Caco-2 (cell line): ENCODE data around the gene OBP2B. TPM values are rescaled to one million over a fixed set of nuclear protein-coding genes. Genes with fewer than 3 reads are reported as not detected.
"Not testable (repeated sequence)": the region's sequence is repeated elsewhere in the genome, so short reads cannot be mapped to it uniquely, and the experiment has no call there.

Source experiments
- BruUV-seq: library from RNA; stranded (reverse); fragments of 400-500 nt; replicated peaks from 2 replicates; lab custom pipeline; 2021; lab: Mats Ljungman, UMichigan
- CTCF ChIA-PET: fragments of 300-600 bp; sonication (Branson Sonifier 250); formaldehyde crosslinking; loops from one replicate; lab custom pipeline; 2022; ENCODE audit warnings: antibody characterized with exemption; lab: Charles Lee
- POLR2A ChIA-PET: fragments of 300-600 bp; sonication (Branson Sonifier 250); formaldehyde crosslinking; loops from one replicate; lab custom pipeline; 2022; ENCODE audit warnings: antibody characterized with exemption; lab: Charles Lee
- DNase-seq, 2 experiments: peaks; one replicate each; pipeline versions ENCODE4 v3.0.0 to v3.0.0-alpha.2; 2020 to 2022
- H3K27me3 ChIP-seq: replicated peaks from 2 replicates; pipeline ENCODE4 v1.6.0; 2011; ENCODE audit warnings: low read length; ENCODE audit not compliant: control insufficient read depth, insufficient read depth
- H3K36me3 ChIP-seq: 2 replicates; pipeline ENCODE4 v1.5.1; 2011; ENCODE audit warnings: low read length; ENCODE audit not compliant: control insufficient read depth, insufficient read depth
- H3K4me1 ChIP-seq: fragments of 250-450 bp; sonication (Bioruptor Pico); 2 replicates; pipeline ENCODE4 v1.5.1; 2020; ENCODE audit warnings: mild to moderate bottlenecking
- H3K4me3 ChIP-seq: 2 replicates; pipeline ENCODE4 v1.5.1; 2011; ENCODE audit warnings: low read depth, mild to moderate bottlenecking, control low read depth, low read length
- H3K9me3 ChIP-seq: fragments of 250-450 bp; sonication (Bioruptor Pico); 2 replicates; pipeline ENCODE4 v1.5.1; 2020; ENCODE audit warnings: mild to moderate bottlenecking, moderate library complexity
- H3K27ac Mint-ChIP-seq: one replicate; pipeline ENCODE4 v1.8.0; 2022; ENCODE audit warnings: mixed read lengths; ENCODE audit not compliant: unreplicated experiment
- H3K27me3 Mint-ChIP-seq: one replicate; pipeline ENCODE4 v1.8.0; 2022; ENCODE audit warnings: mixed read lengths; ENCODE audit not compliant: insufficient read depth, unreplicated experiment
- H3K36me3 Mint-ChIP-seq: one replicate; pipeline ENCODE4 v1.8.0; 2022; ENCODE audit warnings: mild to moderate bottlenecking, mixed read lengths; ENCODE audit not compliant: insufficient read depth, unreplicated experiment
- H3K4me1 Mint-ChIP-seq: one replicate; pipeline ENCODE4 v1.8.0; 2022; ENCODE audit warnings: low read depth, mixed read lengths; ENCODE audit not compliant: unreplicated experiment
- H3K4me3 Mint-ChIP-seq: one replicate; pipeline ENCODE4 v1.8.0; 2022; ENCODE audit warnings: mild to moderate bottlenecking, moderate library complexity, mixed read lengths; ENCODE audit not compliant: unreplicated experiment
- H3K9me3 Mint-ChIP-seq: one replicate; pipeline ENCODE4 v1.8.0; 2022; ENCODE audit warnings: mixed read lengths; ENCODE audit not compliant: unreplicated experiment
- intact Hi-C: fragments of 100-400 bp; cut with micrococcal nuclease; formaldehyde crosslinking; loops from one replicate; pipeline ENCODE4 v1.10.0; 2022; ENCODE audit not compliant: unreplicated experiment
- total RNA-seq: library from RNA; stranded (reverse); gene quantifications from 2 replicates; pipeline ENCODE4 v1.2.3, GENCODE V29; 2022
- TF ChIP-seq, protein P1 (sequence below), 2 experiments: fragments of 200-600 bp in 1 of 2; IDR thresholded peaks; 1 replicate in 1 of 2; 2 replicates in 1 of 2; pipeline versions ENCODE4 v1.5.1 to v1.8.0; 2011 to 2022; ENCODE audit warnings: antibody characterized with exemption in 1 of 2, control low read depth in 1 of 2, inconsistent platforms in 1 of 2, low read depth in 1 of 2, low read length in 1 of 2, mild to moderate bottlenecking in 1 of 2, moderate library complexity in 1 of 2; ENCODE audit not compliant: insufficient read depth in 1 of 2, severe bottlenecking in 1 of 2, unreplicated experiment in 1 of 2

OBP2B gene
- total RNA-seq, 1 experiment from 2014 or later = not detected

DNA sequence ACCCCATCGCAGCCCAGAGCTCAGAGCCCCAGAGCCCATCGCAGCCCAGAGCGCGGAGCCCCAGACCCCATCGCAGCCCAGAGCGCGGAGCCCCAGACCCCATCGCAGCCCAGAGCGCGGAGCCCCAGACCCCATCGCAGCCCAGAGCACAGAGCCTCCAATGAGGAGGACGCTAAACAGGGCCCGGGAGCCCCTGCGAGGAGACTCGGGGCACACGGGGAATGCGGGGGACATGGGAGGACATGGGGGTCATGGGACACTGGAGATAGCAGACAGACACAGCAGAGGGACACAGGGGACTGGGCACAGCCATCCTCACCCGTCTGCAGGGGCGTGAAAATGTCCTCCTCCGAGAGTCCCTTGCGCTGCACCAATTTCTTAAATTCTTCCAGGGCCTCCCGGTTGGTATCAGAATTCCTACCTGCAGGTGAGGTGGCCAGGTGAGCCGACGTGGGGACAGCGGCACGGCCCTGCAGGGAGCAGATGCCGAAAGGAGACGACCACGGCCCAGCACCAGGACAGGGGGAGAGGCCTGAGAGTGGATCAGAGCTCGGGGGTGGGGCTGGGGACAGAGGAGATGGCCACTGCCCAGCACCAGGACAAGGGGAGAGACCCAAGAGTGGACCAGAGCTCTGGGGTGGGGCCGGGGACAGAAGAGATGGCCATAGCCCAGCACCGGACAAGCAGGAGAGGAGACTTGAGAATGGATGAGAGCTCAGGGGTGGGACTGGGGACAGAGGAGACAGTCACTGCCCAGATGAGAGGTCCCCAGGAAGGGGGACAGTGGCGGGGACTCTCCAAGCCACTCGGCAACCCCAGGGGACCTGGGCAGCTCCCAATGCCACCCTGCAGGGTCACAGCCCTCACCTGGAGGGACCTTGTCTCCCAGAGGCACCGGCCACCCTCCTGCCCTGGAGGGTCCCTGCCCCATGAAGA is 2.8 kb downstream of the OBP2B start:
- TF ChIP-seq, protein P1, sequence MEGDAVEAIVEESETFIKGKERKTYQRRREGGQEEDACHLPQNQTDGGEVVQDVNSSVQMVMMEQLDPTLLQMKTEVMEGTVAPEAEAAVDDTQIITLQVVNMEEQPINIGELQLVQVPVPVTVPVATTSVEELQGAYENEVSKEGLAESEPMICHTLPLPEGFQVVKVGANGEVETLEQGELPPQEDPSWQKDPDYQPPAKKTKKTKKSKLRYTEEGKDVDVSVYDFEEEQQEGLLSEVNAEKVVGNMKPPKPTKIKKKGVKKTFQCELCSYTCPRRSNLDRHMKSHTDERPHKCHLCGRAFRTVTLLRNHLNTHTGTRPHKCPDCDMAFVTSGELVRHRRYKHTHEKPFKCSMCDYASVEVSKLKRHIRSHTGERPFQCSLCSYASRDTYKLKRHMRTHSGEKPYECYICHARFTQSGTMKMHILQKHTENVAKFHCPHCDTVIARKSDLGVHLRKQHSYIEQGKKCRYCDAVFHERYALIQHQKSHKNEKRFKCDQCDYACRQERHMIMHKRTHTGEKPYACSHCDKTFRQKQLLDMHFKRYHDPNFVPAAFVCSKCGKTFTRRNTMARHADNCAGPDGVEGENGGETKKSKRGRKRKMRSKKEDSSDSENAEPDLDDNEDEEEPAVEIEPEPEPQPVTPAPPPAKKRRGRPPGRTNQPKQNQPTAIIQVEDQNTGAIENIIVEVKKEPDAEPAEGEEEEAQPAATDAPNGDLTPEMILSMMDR (IDR thresholded peaks at IDR 0.05; ENCODE audit: insufficient read depth in 1 of 2, low read depth in 1 of 2, low read length in 1 of 2, severe bottlenecking in 1 of 2, unreplicated experiment in 1 of 2) = no peak
- Mint-ChIP-seq H3K36me3 (no peaks in the 10 kb centered on the region), H3K27ac (no peak overlapping the region), H3K9me3 (no peaks in the 10 kb centered on the region), H3K4me1 (no peaks in the 10 kb centered on the region), H3K4me3 (no peak overlapping the region), H3K27me3 (peaks cover 2% of the 10 kb centered on the region)
- H3K4me3 ChIP-seq = no peak overlapping the region
- H3K27me3 ChIP-seq = no peaks in the 10 kb centered on the region
- DNase-seq = no peak
- H3K36me3 ChIP-seq = no peaks in the 10 kb centered on the region
- BruUV-seq = no TSS peak
- no peaks in the 10 kb centered on the region for H3K9me3 ChIP-seq
- POLR2A ChIA-PET = no interaction called here
- intact Hi-C loops = no loop called here
- H3K4me1 ChIP-seq = no peaks in the 10 kb centered on the region
- CTCF ChIA-PET = no interaction called here

DNA sequence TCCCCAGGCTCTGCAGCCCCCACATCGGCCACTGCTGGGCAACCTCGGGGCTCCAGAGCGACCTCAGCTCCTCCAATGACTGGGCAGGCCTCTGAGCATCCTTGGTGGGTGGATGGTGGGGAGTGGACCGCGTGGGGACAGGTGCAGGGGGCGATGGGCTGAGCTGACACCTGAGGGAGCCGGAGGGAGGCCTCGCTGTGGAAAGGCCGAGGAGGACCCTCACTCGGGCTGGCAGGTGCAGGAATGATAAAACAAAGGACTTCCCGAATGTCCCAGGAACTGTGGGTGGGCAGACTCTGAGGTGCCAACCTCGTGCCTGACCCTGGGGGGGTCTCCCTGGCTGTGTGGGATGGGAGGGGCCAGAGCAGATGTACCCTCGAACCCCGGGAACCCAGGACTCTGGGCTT is 3.6 kb downstream of the OBP2B start:
- POLR2A ChIA-PET, H3K4me3 ChIP-seq, BruUV-seq, H3K9me3 Mint-ChIP-seq, H3K4me1 Mint-ChIP-seq, intact Hi-C loops, H3K27me3 ChIP-seq, CTCF ChIA-PET, H3K9me3 ChIP-seq, H3K4me1 ChIP-seq, H3K4me3 Mint-ChIP-seq, H3K36me3 ChIP-seq, H3K27me3 Mint-ChIP-seq, H3K36me3 Mint-ChIP-seq, H3K27ac Mint-ChIP-seq, DNase-seq: not testable (repeated sequence)

DNA sequence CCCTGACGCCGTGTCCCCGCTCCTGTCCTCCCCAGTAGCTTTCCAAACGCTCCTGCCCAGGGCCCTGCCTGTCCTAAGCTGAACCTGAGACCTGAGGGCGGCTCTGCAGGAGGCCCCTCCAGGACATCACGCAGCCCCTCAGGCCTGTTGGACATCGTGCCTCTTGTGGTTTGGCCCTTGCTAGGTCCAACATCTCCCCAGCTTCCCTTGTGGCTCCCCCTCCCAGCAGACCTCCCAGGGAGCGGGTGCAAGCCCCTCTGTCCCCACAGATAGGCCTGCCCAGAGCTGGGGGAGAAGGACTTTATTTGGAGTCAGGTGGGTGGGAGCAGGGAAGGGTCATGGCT is 4.1 kb downstream of the OBP2B start:
- no peaks in the 10 kb centered on the region for H3K27me3 ChIP-seq
- Mint-ChIP-seq H3K9me3 (no peaks in the 10 kb centered on the region), H3K4me3 (no peak overlapping the region), H3K27ac (no peak overlapping the region), H3K4me1 (no peaks in the 10 kb centered on the region), H3K27me3 (peaks cover 2% of the 10 kb centered on the region), H3K36me3 (no peaks in the 10 kb centered on the region)
- no TSS peak for BruUV-seq
- H3K36me3 ChIP-seq = no peaks in the 10 kb centered on the region
- TF ChIP-seq, protein P1 (IDR thresholded peaks at IDR 0.05; ENCODE audit: insufficient read depth in 1 of 2, low read depth in 1 of 2, low read length in 1 of 2, severe bottlenecking in 1 of 2, unreplicated experiment in 1 of 2) = no peak
- intact Hi-C loops = no loop called here
- H3K9me3 ChIP-seq = no peaks in the 10 kb centered on the region
- no peak overlapping the region for H3K4me3 ChIP-seq
- ChIA-PET POLR2A (no interaction called here), CTCF (no interaction called here)
- no peak for DNase-seq
- no peaks in the 10 kb centered on the region for H3K4me1 ChIP-seq
